Neural crest cell (in vitro differentiated cells): ENCODE data around the gene ACTRT2. TPM values are rescaled to one million over a fixed set of nuclear protein-coding genes. Genes with fewer than 3 reads are reported as not detected.

Experiments
- DNase-seq: peaks from one replicate; pipeline ENCODE4 v3.0.0; 2021; ENCODE audit warnings: low read depth, mixed read lengths, low spot score
- H3K27ac Mint-ChIP-seq: one replicate; pipeline ENCODE4 v1.8.0; 2021; ENCODE audit warnings: mild to moderate bottlenecking, mixed read lengths; ENCODE audit not compliant: unreplicated experiment
- H3K27me3 Mint-ChIP-seq: 2 replicates; pipeline ENCODE4 v1.8.0; 2021; ENCODE audit warnings: low read depth, mild to moderate bottlenecking, mixed read lengths
- H3K36me3 Mint-ChIP-seq: 2 replicates; pipeline ENCODE4 v1.8.0; 2021; ENCODE audit warnings: low read depth, mild to moderate bottlenecking, mixed read lengths
- H3K4me1 Mint-ChIP-seq: 2 replicates; pipeline ENCODE4 v1.8.0; 2021; ENCODE audit warnings: mixed read lengths
- H3K4me3 Mint-ChIP-seq: one replicate; pipeline ENCODE4 v1.8.0; 2021; ENCODE audit warnings: mild to moderate bottlenecking, mixed read lengths
- H3K9me3 Mint-ChIP-seq: 2 replicates; pipeline ENCODE4 v1.8.0; 2021; ENCODE audit warnings: mixed read lengths
- CTCF ChIP-seq: fragments of 200-600 bp; sonication (generic); conservative IDR thresholded peaks from 2 replicates; pipeline ENCODE4 v1.5.0; 2021; ENCODE audit warnings: antibody characterized with exemption, mild to moderate bottlenecking
- total RNA-seq: library from RNA; stranded (reverse); gene quantifications from 2 replicates; pipeline ENCODE4 v1.2.1, GENCODE V29; 2021

The ACTRT2 gene
- total RNA-seq, 1 donor from 2014 or later = not detected

- no peak for TF ChIP-seq CTCF
- DNase-seq = no peak
Observed at GRCh38 chr1:3034728-3035562, 13.7 kb downstream of the ACTRT2 start.

GRCh38 chr1:3035563-3036446 lies 14.5 kb downstream of the ACTRT2 start:
- Mint-ChIP-seq H3K27ac (no peak overlapping the region), H3K4me1 (no peaks in the 10 kb centered on the region), H3K36me3 (no peaks in the 10 kb centered on the region), H3K27me3 (peaks cover 17% of the 10 kb centered on the region), H3K4me3 (no peak overlapping the region), H3K9me3 (no peaks in the 10 kb centered on the region)
- DNase-seq = no peak
- TF ChIP-seq CTCF = no peak

More at GRCh38 chr1:3034728-3035562, 13.7 kb downstream of the ACTRT2 start:
- H3K27me3 Mint-ChIP-seq = peaks cover 17% of the 10 kb centered on the region
- H3K9me3 Mint-ChIP-seq = no peaks in the 10 kb centered on the region
- no peaks in the 10 kb centered on the region for H3K36me3 Mint-ChIP-seq
- H3K4me1 Mint-ChIP-seq = no peaks in the 10 kb centered on the region
- H3K4me3 Mint-ChIP-seq = no peak overlapping the region
- no peak overlapping the region for H3K27ac Mint-ChIP-seq

GRCh38 chr1:3036447-3037280 lies 15.4 kb downstream of the ACTRT2 start:
- Mint-ChIP-seq H3K27ac (no peak overlapping the region), H3K27me3 (peaks cover 17% of the 10 kb centered on the region), H3K4me3 (no peak overlapping the region), H3K36me3 (no peaks in the 10 kb centered on the region), H3K9me3 (no peaks in the 10 kb centered on the region), H3K4me1 (no peaks in the 10 kb centered on the region)
- DNase-seq = no peak
- TF ChIP-seq CTCF = no peak

- Mint-ChIP-seq H3K9me3 (no peaks in the 10 kb centered on the region), H3K36me3 (no peaks in the 10 kb centered on the region), H3K27me3 (peaks cover 19% of the 10 kb centered on the region), H3K4me1 (no peaks in the 10 kb centered on the region), H3K4me3 (no peak overlapping the region), H3K27ac (no peak overlapping the region)
- TF ChIP-seq CTCF = no peak
- DNase-seq = no peak
Observed at GRCh38 chr1:3037281-3038040, 16.2 kb downstream of the ACTRT2 start.
